ENCODE measurements around the gene FAIM. TPM values are rescaled to one million over a fixed set of nuclear protein-coding genes. Genes with fewer than 3 reads are reported as not detected.

The FAIM gene
- total RNA-seq, 1 experiment from 2014 or later: 6.4 TPM

DNA sequence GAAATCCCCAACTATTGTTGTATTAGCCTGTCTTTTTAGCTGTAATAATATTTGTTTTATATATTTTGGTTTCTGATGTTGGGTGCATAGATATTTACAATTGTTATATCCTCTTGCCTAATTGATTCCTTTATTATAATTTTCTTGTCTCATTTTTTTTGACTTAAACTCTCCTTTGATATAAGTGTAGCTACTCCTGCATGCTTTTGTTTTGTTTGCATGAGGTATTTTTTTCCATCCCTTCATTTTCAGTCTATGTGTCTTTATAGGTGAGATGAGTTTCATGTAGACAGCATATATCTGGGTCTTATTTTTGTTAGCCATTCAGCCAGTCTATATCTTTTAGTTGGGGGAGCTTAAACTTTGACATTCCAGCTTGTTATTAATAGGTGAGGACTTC, 37.4 kb downstream of the FAIM start:
- ChIA-PET POLR2A (no interaction called here), CTCF (no interaction called here)
- DNase-seq (ENCODE audit: low spot score) (no peak), ATAC-seq (no peak)
- no peaks in the 10 kb centered on the region for H3K4me1 Mint-ChIP-seq
- H3K27ac Mint-ChIP-seq: no peak overlapping the region
- TF ChIP-seq NFYB (CRISPR knock-in tag; conservative IDR thresholded peaks at IDR 0.05; ENCODE audit: low read depth) (no peak), OVOL2 (CRISPR knock-in tag; IDR thresholded peaks at IDR 0.05; ENCODE audit: borderline replicate concordance) (no peak), SMAD3 (CRISPR knock-in tag; IDR thresholded peaks at IDR 0.05; ENCODE audit: borderline replicate concordance) (no peak), ZNF121 (CRISPR knock-in tag; IDR thresholded peaks at IDR 0.05) (no peak), JUN (CRISPR knock-in tag; IDR thresholded peaks at IDR 0.05) (no peak), RORB (CRISPR knock-in tag; IDR thresholded peaks at IDR 0.05) (no peak), FOXP1 (CRISPR knock-in tag; IDR thresholded peaks at IDR 0.05; ENCODE audit: borderline replicate concordance) (no peak), ATF1 (CRISPR knock-in tag; IDR thresholded peaks at IDR 0.05) (no peak), ZNF138 (CRISPR knock-in tag; conservative IDR thresholded peaks at IDR 0.05) (no peak), FOXK1 (CRISPR knock-in tag; IDR thresholded peaks at IDR 0.05) (no peak), IRF2 (CRISPR knock-in tag; IDR thresholded peaks at IDR 0.05; ENCODE audit: borderline replicate concordance, low read depth) (no peak), NR1H2 (CRISPR knock-in tag; IDR thresholded peaks at IDR 0.05) (no peak)
- TF ChIP-seq, protein P1, sequence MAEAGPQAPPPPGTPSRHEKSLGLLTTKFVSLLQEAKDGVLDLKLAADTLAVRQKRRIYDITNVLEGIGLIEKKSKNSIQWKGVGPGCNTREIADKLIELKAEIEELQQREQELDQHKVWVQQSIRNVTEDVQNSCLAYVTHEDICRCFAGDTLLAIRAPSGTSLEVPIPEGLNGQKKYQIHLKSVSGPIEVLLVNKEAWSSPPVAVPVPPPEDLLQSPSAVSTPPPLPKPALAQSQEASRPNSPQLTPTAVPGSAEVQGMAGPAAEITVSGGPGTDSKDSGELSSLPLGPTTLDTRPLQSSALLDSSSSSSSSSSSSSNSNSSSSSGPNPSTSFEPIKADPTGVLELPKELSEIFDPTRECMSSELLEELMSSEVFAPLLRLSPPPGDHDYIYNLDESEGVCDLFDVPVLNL (CRISPR knock-in tag; IDR thresholded peaks at IDR 0.05; ENCODE audit: borderline replicate concordance, low read depth): no peak
- TF ChIP-seq, protein P2, sequence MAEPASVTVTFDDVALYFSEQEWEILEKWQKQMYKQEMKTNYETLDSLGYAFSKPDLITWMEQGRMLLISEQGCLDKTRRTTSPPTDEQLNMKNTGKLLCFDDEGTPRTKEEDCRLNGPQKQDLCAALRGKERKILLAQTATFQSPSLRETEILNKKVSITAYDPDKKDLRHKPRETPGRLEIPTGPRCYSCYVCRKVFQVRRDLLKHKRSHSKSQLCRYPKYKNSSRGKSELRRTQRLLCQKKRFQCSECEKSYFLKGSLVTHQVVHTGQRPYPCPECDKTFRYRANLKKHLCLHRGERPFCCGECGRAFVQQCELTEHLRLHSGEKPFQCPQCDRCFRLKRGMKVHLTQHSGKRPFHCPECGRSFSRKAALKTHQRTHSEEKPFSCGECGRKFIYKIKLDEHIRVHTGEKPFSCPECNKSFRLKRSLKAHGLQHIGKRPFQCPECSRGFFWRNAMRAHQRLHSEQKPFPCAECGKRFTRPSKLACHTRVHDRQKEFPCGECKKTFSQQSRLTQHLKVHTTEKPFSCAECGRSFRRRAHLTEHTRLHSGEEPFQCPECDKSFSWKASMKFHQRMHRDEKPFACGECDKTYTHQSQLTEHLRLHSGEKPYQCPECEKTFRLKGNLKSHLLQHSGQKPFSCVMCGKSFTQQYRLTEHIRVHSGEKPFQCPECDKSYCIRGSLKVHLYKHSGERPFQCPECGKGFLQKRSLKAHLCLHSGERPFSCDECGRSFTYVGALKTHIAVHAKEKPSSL (CRISPR knock-in tag; conservative IDR thresholded peaks at IDR 0.05): no peak
- TF ChIP-seq, protein P3, sequence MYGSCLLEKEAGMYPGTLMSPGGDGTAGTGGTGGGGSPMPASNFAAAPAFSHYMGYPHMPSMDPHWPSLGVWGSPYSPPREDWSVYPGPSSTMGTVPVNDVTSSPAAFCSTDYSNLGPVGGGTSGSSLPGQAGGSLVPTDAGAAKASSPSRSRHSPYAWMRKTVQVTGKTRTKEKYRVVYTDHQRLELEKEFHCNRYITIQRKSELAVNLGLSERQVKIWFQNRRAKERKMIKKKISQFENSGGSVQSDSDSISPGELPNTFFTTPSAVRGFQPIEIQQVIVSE (CRISPR knock-in tag; IDR thresholded peaks at IDR 0.05; ENCODE audit: borderline replicate concordance): no peak
- TF ChIP-seq, protein P4, sequence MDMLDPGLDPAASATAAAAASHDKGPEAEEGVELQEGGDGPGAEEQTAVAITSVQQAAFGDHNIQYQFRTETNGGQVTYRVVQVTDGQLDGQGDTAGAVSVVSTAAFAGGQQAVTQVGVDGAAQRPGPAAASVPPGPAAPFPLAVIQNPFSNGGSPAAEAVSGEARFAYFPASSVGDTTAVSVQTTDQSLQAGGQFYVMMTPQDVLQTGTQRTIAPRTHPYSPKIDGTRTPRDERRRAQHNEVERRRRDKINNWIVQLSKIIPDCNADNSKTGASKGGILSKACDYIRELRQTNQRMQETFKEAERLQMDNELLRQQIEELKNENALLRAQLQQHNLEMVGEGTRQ (CRISPR knock-in tag; IDR thresholded peaks at IDR 0.05): no peak
- TF ChIP-seq, protein P5, sequence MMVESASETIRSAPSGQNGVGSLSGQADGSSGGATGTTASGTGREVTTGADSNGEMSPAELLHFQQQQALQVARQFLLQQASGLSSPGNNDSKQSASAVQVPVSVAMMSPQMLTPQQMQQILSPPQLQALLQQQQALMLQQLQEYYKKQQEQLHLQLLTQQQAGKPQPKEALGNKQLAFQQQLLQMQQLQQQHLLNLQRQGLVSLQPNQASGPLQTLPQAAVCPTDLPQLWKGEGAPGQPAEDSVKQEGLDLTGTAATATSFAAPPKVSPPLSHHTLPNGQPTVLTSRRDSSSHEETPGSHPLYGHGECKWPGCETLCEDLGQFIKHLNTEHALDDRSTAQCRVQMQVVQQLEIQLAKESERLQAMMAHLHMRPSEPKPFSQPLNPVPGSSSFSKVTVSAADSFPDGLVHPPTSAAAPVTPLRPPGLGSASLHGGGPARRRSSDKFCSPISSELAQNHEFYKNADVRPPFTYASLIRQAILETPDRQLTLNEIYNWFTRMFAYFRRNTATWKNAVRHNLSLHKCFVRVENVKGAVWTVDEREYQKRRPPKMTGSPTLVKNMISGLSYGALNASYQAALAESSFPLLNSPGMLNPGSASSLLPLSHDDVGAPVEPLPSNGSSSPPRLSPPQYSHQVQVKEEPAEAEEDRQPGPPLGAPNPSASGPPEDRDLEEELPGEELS (CRISPR knock-in tag; IDR thresholded peaks at IDR 0.05): no peak
- TF ChIP-seq, protein P6, sequence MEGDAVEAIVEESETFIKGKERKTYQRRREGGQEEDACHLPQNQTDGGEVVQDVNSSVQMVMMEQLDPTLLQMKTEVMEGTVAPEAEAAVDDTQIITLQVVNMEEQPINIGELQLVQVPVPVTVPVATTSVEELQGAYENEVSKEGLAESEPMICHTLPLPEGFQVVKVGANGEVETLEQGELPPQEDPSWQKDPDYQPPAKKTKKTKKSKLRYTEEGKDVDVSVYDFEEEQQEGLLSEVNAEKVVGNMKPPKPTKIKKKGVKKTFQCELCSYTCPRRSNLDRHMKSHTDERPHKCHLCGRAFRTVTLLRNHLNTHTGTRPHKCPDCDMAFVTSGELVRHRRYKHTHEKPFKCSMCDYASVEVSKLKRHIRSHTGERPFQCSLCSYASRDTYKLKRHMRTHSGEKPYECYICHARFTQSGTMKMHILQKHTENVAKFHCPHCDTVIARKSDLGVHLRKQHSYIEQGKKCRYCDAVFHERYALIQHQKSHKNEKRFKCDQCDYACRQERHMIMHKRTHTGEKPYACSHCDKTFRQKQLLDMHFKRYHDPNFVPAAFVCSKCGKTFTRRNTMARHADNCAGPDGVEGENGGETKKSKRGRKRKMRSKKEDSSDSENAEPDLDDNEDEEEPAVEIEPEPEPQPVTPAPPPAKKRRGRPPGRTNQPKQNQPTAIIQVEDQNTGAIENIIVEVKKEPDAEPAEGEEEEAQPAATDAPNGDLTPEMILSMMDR (IDR thresholded peaks at IDR 0.05): no peak
- TF ChIP-seq, protein P7, sequence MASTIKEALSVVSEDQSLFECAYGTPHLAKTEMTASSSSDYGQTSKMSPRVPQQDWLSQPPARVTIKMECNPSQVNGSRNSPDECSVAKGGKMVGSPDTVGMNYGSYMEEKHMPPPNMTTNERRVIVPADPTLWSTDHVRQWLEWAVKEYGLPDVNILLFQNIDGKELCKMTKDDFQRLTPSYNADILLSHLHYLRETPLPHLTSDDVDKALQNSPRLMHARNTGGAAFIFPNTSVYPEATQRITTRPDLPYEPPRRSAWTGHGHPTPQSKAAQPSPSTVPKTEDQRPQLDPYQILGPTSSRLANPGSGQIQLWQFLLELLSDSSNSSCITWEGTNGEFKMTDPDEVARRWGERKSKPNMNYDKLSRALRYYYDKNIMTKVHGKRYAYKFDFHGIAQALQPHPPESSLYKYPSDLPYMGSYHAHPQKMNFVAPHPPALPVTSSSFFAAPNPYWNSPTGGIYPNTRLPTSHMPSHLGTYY (CRISPR knock-in tag; IDR thresholded peaks at IDR 0.05): no peak
- no peak overlapping the region for H3K4me3 Mint-ChIP-seq
- H3K9me3 Mint-ChIP-seq: peaks cover 84% of the 10 kb centered on the region
- peaks cover 84% of the 10 kb centered on the region for H3K36me3 Mint-ChIP-seq
- peaks cover 38% of the 10 kb centered on the region for H3K27me3 Mint-ChIP-seq (ENCODE audit: low read depth)

Data from WTC11 (cell line).